C4-2B (cell line): ENCODE data around the gene SEMA4D.

Experiments used
- H3K27ac ChIP-seq: fragments of 450-650 bp; 2 replicates; pipeline ENCODE4 v1.5.1; 2017
- ZFX ChIP-seq: fragments of 450-650 bp; IDR thresholded peaks from 2 replicates; pipeline ENCODE4 v1.6.1; 2017
- TF ChIP-seq, protein P1 (sequence below): fragments of 450-650 bp; conservative IDR thresholded peaks from 2 replicates; pipeline ENCODE4 v1.5.1; 2017; ENCODE audit warnings: mild to moderate bottlenecking

SEMA4D gene

DNA sequence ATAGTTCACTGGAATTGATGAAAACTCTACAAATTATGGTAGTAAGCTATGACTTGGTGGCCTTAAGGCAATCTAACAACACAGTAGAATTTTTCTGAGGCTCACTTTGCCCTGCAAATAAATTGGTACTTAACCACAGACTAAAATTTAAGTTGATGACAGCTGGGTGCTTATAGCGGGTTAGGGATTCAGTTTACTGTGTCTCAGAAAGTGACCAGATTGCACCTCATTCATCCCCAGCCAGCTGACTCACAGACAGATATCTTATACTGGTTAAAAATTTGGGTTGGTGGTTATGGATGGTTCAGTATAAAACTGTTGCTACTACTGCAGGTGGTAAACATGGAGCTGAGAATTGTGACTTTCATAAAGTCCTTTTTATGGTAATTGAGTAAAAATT is 184.1 kb downstream of the SEMA4D start:
- no peak for TF ChIP-seq ZFX
- TF ChIP-seq, protein P1, sequence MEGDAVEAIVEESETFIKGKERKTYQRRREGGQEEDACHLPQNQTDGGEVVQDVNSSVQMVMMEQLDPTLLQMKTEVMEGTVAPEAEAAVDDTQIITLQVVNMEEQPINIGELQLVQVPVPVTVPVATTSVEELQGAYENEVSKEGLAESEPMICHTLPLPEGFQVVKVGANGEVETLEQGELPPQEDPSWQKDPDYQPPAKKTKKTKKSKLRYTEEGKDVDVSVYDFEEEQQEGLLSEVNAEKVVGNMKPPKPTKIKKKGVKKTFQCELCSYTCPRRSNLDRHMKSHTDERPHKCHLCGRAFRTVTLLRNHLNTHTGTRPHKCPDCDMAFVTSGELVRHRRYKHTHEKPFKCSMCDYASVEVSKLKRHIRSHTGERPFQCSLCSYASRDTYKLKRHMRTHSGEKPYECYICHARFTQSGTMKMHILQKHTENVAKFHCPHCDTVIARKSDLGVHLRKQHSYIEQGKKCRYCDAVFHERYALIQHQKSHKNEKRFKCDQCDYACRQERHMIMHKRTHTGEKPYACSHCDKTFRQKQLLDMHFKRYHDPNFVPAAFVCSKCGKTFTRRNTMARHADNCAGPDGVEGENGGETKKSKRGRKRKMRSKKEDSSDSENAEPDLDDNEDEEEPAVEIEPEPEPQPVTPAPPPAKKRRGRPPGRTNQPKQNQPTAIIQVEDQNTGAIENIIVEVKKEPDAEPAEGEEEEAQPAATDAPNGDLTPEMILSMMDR, result no peak
- H3K27ac ChIP-seq, result no peak overlapping the region

- H3K27ac ChIP-seq, result peak overlapping the region; percentile 98; the same call in 1 of the 2 replicates
- no peak for TF ChIP-seq ZFX
- TF ChIP-seq, protein P1, result no peak
These were observed 185.7 kb downstream of the SEMA4D start for GRCh38 chr9:89312222-89312571.

DNA sequence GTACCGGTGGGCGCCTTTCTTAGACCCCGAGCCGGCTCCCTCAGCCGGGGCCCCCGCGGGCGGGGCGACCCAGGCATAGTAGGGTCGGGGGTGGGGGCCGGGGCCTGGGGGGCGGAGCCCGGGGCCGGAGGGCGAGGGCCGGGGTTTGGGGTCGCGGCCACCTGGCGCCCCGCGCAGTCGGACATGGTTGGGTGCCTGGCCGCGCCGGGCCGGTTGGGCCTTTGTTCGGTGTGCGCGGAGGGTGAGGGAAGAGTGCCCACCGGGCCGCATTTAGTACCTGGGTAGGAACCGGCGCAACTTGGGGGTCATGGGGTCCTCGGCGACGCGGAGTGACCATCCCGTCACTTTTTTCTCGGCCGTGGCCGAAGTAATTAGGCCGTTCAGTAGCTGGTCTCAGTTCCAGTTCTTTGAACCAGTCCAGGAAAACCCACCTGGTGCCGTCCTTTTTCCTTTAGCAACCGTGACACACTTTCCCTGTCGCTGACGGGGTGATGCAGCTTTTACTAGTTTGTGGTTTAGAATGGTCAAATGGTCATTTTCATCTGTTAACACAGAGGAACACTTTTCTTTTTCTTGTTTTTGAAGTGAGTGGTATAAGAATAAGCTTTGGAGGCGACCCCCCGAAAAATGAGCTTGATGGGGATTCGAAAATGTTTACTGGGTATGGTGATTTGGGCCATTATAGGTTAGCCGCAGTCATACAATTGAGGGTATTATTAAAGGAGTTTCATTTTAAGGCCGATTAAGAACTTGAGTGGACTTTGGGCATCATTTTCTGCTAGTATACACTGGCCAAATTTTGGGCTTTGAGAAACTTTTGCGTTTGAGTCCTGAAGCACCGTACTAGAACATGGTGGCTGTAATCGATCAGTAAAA is 186.3 kb downstream of the SEMA4D start:
- peak overlapping the region; percentile 98 for H3K27ac ChIP-seq

More for the DNA sequence above, 186.3 kb downstream of the SEMA4D start:
- TF ChIP-seq, protein P1, result no peak
- TF ChIP-seq ZFX, result peak; percentile 56
